AG20443 (cell line): ENCODE results near the gene KRTAP9-6.
A peak's percentile ranks its signal among the peaks of the same experiment; 100 is the strongest.
"Not testable (repeated sequence)": the region's sequence is repeated elsewhere in the genome, so short reads cannot be mapped to it uniquely, and the experiment has no call there.

ENCODE experiments used
- DNase-seq: peaks from one replicate; pipeline ENCODE4 v3.0.0; 2012; ENCODE audit warnings: low spot score, mixed read lengths

KRTAP9-6 gene

DNA sequence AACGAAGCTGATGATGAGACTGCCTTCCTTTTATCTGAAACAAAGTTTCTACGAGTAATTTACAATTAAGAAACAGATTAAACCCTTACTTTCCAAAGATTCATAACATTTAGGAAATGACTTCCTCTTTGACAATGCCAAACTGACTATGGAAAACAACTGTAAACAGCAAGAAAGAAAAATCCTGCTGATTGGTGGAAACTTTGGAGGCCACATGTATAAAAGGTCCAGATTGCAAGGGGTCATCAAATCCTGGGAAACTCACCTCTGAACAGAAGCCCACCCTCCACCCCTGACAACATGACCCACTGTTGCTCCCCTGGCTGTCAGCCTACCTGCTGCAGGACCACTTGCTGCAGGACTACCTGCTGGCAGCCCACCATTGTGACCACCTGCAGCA lies at the start of gene KRTAP9-6:
Gene KRTAP9-6, plus strand, starts transcription at position 301 of the 400 bp plus-strand sequence. Its CDS starts 0 bp downstream, at position 301.
- DNase-seq = no peak

DNA sequence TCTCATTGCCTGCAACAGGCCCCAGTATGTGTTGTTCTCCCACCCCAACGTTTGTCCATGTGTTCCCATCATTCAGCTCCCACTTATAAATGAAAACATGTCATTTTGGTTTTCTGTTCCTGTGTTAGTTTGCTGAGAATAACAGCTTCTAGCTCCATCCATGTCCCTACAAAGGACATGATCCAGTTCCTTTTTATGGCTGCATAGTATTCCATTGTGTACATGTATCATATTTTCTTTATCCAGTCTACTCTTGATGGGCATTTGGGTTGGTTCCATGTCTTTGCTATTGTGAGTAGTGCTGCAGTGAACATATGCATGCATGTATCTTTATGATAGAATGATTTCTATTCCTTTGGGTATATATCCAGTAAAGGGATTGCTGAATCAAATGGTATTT lies 49.5 kb upstream of the KRTAP9-6 start:
- no peak for DNase-seq

- no peak for DNase-seq
These were observed 41.4 kb upstream of the KRTAP9-6 start for GRCh38 chr17:41223821-41224220.

- DNase-seq = no peak
These were observed 39.1 kb upstream of the KRTAP9-6 start for GRCh38 chr17:41226051-41226450.

DNA sequence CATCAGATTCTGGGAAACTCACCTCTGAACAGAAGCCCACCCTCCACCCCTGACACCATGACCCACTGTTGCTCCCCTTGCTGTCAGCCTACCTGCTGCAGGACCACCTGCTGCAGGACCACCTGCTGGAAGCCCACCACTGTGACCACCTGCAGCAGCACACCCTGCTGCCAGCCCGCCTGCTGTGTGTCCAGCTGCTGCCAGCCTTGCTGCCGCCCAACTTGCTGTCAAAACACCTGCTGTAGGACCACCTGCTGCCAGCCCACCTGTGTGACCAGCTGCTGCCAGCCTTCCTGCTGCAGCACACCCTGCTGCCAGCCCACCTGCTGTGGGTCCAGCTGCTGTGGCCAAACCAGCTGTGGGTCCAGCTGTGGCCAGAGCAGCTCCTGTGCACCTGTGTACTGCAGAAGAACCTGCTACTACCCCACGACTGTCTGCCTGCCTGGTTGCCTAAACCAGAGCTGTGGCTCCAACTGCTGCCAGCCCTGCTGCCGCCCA lies 38.5 kb upstream of the KRTAP9-6 start, which contains the start of gene KRTAP9-2:
Gene KRTAP9-2, plus strand, starts transcription at position 51 of the 498 bp plus-strand sequence. Its CDS starts 7 bp downstream, at position 58.
- DNase-seq = not testable (repeated sequence)

DNA sequence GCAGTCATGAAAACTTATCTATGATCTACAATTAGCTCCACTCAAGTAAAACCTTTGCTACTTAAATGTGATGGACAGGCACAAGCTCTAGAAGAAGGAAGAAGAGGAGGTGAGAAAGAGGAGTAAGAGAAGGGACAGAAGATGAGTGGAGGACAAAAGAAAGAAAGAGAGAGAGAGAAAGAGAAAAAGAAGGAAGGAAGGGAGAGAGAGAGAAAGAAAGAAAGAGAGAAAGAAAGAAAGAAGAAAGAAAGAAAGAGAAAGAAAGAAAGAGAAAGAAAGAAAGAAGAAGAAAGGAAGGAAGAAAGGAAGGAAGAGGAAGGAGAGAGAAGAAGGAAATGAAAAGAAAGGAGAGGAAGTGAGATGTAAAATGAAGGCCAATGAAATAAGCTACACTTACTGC lies 35.1 kb upstream of the KRTAP9-6 start:
- DNase-seq = no peak

GRCh38 chr17:41231731-41232130 lies 33.4 kb upstream of the KRTAP9-6 start:
- DNase-seq = no peak

DNA sequence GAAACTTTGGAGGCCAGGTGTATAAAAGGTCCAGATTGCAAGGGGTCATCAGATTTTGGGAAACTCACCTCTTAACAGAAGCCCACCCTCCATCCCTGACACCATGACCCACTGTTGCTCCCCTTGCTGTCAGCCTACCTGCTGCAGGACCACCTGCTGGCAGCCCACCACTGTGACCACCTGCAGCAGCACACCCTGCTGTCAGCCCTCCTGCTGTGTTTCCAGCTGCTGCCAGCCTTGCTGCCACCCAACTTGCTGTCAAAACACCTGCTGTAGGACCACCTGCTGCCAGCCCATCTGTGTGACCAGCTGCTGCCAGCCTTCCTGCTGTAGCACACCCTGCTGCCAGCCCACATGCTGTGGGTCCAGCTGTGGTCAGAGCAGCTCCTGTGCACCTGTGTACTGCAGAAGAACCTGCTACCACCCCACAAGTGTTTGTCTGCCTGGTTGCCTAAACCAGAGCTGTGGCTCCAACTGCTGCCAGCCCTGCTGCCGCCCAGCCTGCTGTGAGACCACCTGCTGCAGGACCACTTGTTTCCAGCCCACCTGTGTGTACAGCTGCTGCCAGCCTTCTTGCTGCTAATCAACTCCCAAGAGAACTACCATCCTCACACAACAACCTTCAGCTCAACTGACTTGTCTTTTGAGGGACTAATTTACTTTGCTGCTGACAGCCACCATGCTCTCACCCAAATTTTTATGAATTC lies 32.6 kb upstream of the KRTAP9-6 start, which contains the start of gene KRTAP9-3:
Gene KRTAP9-3, plus strand, starts transcription at position 51 of the 707 bp plus-strand sequence. Its CDS starts 53 bp downstream, at position 104.
- DNase-seq = not testable (repeated sequence)

GRCh38 chr17:41237116-41237515 lies 28.1 kb upstream of the KRTAP9-6 start:
- not testable (repeated sequence) for DNase-seq

DNA sequence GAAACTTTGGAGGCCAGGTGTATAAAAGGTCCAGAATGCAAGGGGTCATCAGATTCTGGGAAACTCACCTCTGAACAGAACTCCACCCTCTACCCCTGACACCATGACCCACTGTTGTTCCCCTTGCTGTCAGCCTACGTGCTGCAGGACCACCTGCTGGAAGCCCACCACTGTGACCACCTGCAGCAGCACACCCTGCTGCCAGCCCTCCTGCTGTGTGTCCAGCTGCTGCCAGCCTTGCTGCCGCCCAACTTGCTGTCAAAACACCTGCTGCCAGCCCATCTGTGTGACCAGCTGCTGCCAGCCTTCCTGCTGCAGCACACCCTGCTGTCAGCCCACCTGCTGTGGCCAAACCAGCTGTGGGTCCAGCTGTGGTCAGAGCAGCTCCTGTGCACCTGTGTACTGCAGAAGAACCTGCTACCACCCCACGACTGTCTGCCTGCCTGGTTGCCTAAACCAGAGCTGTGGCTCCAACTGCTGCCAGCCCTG lies 27.2 kb upstream of the KRTAP9-6 start, which contains the start of gene KRTAP9-8:
Gene KRTAP9-8, plus strand, starts transcription at position 51 of the 489 bp plus-strand sequence. Its CDS starts 53 bp downstream, at position 104.
- DNase-seq = not testable (repeated sequence)

GRCh38 chr17:41246995-41247787 lies 18.0 kb upstream of the KRTAP9-6 start:
- DNase-seq = not testable (repeated sequence)

- DNase-seq = not testable (repeated sequence)
These were observed 15.4 kb upstream of the KRTAP9-6 start, which contains the start of gene KRTAP9-4 for GRCh38 chr17:41249637-41250240. TSS of gene KRTAP9-4 (plus strand) at chr17:41249687. CDS start at chr17:41249721, 34 bp downstream.

DNA sequence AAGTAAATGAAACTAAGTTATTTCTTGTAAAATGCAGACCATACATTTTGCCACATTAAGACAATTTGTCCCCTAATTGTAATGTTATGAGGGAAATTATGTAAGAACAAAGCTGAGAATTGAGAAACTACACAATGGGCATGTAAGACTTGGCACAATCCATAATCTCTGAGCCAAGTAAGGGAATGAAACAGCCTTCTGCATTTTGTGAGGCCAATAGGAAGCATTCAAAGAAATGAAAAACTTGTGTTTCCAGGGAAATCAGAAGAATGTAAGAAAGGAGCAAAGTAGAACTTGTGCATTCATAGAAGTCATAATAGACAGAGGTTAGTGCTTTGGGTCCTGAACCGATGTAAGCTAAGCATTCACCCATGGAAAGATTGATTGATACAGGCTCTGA lies 13.9 kb upstream of the KRTAP9-6 start:
- no peak for DNase-seq

DNA sequence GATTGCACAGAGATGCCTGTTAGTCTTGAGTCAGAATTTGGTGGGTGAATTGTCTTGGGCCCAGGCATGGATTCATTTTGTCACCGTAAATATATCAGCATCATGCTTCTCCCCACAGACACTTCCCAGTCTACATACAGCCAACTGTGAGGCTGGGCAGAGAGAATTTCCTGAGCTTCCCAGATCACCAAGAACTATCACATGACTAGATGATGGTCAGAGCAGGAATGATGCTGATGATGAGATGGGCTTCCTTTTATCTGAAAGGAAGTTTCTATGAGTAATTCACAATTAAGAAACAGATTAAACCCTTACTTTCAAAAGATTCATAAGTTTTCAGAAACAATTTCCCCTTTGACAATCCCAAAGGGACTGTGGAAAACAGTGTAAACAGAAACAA lies 10.3 kb upstream of the KRTAP9-6 start:
- peak; percentile 12 for DNase-seq

- DNase-seq = not testable (repeated sequence)
These were observed 9.5 kb upstream of the KRTAP9-6 start, which contains the start of gene KRTAP9-9 for GRCh38 chr17:41255381-41256290. TSS of gene KRTAP9-9 (plus strand) at chr17:41255384.

DNA sequence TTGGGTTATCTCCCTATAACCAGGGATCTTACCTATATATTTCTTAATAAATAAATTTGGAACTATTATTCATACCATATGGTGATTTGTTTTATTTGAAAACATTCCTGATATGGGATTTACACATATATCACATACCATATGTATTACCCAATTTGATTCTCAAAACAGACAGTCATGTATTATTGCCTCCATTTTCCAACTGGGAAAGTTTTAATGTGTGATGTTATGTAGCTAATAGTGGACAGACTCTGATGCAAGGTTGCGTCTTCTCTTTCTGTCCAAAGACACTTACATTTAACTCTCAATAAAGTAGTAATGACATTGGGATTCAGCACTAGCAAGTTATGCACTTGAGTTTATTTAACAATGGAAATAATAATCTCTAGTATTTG lies 8.9 kb upstream of the KRTAP9-6 start:
- DNase-seq = no peak

GRCh38 chr17:41258406-41258805 lies 6.8 kb upstream of the KRTAP9-6 start:
- no peak for DNase-seq

GRCh38 chr17:41263212-41263611 lies 2.0 kb upstream of the KRTAP9-6 start:
- DNase-seq = no peak

- no peak for DNase-seq
These were observed 579 bp upstream of the KRTAP9-6 start for GRCh38 chr17:41264599-41264998.

GRCh38 chr17:41267711-41268110 lies 2.5 kb downstream of the KRTAP9-6 start:
- peak; percentile 18 for DNase-seq

DNA sequence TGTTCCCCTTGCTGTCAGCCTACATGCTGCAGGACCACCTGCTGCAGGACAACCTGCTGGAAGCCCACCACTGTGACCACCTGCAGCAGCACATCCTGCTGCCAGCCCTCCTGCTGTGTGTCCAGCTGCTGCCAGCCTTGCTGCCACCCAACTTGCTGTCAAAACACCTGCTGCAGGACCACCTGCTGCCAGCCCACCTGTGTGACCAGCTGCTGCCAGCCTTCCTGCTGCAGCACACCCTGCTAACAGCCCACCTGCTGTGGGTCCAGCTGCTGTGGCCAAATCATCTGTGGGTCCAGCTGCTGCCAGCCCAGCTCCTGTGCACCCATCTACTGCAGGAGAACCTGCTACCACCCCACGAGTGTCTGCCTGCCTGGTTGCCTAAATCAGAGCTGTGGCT lies 6.1 kb downstream of the KRTAP9-6 start:
- DNase-seq = not testable (repeated sequence)
